ENCODE results near the gene FAM151A. TPM values are rescaled to one million over a fixed set of nuclear protein-coding genes. Genes with fewer than 3 reads are reported as not detected.

Gene FAM151A
- total RNA-seq, 4 donors from 2014 or later, result not detected

DNA sequence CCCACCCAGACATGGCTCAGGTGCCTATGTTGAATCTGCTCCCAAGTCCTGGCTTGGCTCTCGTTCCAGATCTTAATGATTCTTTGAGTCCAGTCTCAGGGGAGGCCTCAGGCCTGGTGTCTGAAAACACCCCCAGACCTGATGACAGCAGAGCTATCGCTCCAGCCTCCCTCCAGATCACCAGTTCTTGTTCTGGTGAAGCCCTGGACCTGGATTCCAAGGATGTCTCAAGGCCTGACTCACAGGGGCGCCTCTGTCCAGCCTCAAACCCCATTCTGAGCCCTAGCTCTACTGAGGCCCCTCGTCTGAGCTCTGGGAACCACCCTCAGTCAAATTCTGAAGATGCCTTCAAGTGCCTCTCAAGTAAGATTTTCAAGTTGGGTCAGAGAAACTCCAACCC is 29.7 kb upstream of the FAM151A start:
- Histone ChIP-seq H3K27me3 (no peaks in the 10 kb centered on the region), H3K4me3 (no peak overlapping the region), H3K36me3 (peaks cover 0 to 17% (median 3%) of the 10 kb centered on the region in 4 donors), H3K4me1 (no peaks in the 10 kb centered on the region), H3K27ac (replicated peaks in 1 of 4) (no peak overlapping the region), H3K9me3 (peaks cover 0 to 1% (median under 1%) of the 10 kb centered on the region in 4 donors)
- intact Hi-C loops (cut with DNase I), result no loop called here
- DNase-seq (ENCODE audit: extremely low spot score), result no peak
- 76% methylated on average over 3 of the region's 4 CpGs for WGBS
- TF ChIP-seq EP300 (IDR thresholded peaks at IDR 0.05) (no peak), POLR2AphosphoS5 (IDR thresholded peaks at IDR 0.05) (no peak), POLR2A (IDR thresholded peaks at IDR 0.05; ENCODE audit: low read depth) (no peak)
- TF ChIP-seq, protein P1, sequence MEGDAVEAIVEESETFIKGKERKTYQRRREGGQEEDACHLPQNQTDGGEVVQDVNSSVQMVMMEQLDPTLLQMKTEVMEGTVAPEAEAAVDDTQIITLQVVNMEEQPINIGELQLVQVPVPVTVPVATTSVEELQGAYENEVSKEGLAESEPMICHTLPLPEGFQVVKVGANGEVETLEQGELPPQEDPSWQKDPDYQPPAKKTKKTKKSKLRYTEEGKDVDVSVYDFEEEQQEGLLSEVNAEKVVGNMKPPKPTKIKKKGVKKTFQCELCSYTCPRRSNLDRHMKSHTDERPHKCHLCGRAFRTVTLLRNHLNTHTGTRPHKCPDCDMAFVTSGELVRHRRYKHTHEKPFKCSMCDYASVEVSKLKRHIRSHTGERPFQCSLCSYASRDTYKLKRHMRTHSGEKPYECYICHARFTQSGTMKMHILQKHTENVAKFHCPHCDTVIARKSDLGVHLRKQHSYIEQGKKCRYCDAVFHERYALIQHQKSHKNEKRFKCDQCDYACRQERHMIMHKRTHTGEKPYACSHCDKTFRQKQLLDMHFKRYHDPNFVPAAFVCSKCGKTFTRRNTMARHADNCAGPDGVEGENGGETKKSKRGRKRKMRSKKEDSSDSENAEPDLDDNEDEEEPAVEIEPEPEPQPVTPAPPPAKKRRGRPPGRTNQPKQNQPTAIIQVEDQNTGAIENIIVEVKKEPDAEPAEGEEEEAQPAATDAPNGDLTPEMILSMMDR (IDR thresholded peaks at IDR 0.05), result no peak

DNA sequence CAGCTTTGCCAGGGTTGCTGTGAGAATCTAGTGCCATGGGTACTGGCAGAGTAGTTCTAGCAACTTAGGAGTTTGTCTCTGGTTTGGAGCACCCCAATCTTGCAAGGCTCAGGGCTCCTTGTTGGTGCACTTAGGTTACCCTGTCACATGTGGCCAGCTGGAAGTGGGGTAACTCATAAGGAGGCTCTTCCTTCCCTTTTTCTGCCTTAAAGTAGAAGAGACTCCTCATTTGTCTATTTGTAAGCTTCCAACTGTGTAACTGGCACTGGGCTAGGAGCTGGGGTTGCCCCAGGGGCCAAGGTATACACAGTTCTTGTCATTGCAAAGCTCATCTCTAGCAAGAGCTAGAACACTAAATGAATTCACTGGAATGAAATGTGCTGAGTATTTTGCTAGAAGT is 28.8 kb upstream of the FAM151A start:
- DNase-seq (ENCODE audit: extremely low spot score), result no peak
- H3K4me1 ChIP-seq, result no peaks in the 10 kb centered on the region
- H3K27ac ChIP-seq (replicated peaks in 1 of 4), result no peak overlapping the region
- no peak overlapping the region for H3K4me3 ChIP-seq
- no peak for TF ChIP-seq POLR2AphosphoS5 (IDR thresholded peaks at IDR 0.05)
- TF ChIP-seq, protein P1 (IDR thresholded peaks at IDR 0.05), result no peak
- TF ChIP-seq EP300 (IDR thresholded peaks at IDR 0.05), result no peak
- no peak for TF ChIP-seq POLR2A (IDR thresholded peaks at IDR 0.05; ENCODE audit: low read depth)
- H3K36me3 ChIP-seq, result peaks cover 0 to 14% (median 0%) of the 10 kb centered on the region in 4 donors
- no peaks in the 10 kb centered on the region for H3K27me3 ChIP-seq
- H3K9me3 ChIP-seq, result no peaks in the 10 kb centered on the region
- intact Hi-C loops (cut with DNase I), result no loop called here

DNA sequence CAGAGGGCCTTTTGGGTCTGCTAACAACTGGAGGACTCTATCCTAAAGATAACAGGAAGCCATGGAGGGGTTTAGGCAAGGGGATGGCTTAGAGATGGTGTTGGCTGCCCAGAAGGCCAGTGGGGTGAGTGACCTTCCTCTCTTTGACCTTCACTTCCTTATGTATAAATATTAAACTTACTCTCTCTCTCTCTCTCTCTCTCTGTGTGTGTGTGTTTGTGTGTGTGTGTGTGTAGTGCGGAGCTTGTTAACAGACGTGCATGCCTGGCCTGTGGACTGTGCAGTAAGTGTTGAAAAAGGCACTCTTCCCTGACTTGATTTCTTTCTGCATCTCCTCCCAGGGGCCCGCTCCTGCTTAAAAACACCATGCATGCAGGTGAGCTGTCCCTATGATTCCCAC is 28.3 kb upstream of the FAM151A start:
- 88% methylated on average over 2 of the region's 3 CpGs for WGBS
- peaks cover 0 to 4% (median 3%) of the 10 kb centered on the region in 4 donors for H3K4me1 ChIP-seq
- intact Hi-C loops (cut with DNase I), result no loop called here
- H3K27me3 ChIP-seq, result no peaks in the 10 kb centered on the region
- H3K27ac ChIP-seq (replicated peaks in 1 of 4), result no peak overlapping the region
- H3K9me3 ChIP-seq, result no peaks in the 10 kb centered on the region
- TF ChIP-seq, protein P1 (IDR thresholded peaks at IDR 0.05), result no peak
- no peak for TF ChIP-seq POLR2A (IDR thresholded peaks at IDR 0.05; ENCODE audit: low read depth)
- no peak for TF ChIP-seq POLR2AphosphoS5 (IDR thresholded peaks at IDR 0.05)
- no peak for TF ChIP-seq EP300 (IDR thresholded peaks at IDR 0.05)
- peaks cover 0 to 13% (median 0%) of the 10 kb centered on the region in 4 donors for H3K36me3 ChIP-seq
- no peak overlapping the region for H3K4me3 ChIP-seq
- no peak for DNase-seq (ENCODE audit: extremely low spot score)

DNA sequence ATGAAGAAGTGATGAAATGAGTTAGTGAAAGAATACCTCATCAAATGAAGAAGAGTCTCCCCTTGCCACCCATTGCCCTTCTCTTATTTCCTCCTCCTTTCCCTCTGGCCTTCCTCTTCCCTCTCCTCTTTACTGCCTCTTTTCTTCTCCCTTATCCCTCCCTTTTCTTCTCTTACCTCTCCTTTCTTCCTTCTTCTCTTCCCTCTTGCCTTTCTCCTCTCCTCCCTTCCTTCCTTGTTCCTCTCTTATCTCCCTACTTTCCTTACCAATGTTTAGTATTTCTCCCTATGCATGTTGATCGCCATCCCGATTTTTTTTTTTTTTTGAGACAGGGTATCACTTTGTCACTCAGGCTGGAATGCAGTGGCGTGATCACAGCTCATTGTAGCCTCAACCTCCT is 27.1 kb upstream of the FAM151A start:
- Histone ChIP-seq H3K36me3 (peaks cover 0 to 13% (median 0%) of the 10 kb centered on the region in 4 donors), H3K4me3 (no peak overlapping the region), H3K4me1 (peaks cover 7 to 16% (median 15%) of the 10 kb centered on the region in 4 donors), H3K27me3 (no peaks in the 10 kb centered on the region), H3K27ac (replicated peaks in 1 of 4) (no peak overlapping the region), H3K9me3 (no peaks in the 10 kb centered on the region)
- intact Hi-C loops (cut with DNase I), result no loop called here
- TF ChIP-seq EP300 (IDR thresholded peaks at IDR 0.05), result no peak
- TF ChIP-seq, protein P1 (IDR thresholded peaks at IDR 0.05), result no peak
- no peak for TF ChIP-seq POLR2A (IDR thresholded peaks at IDR 0.05; ENCODE audit: low read depth)
- TF ChIP-seq POLR2AphosphoS5 (IDR thresholded peaks at IDR 0.05), result no peak
- DNase-seq (ENCODE audit: extremely low spot score), result no peak
- WGBS, result 87% methylated on average over 3 of the region's 3 CpGs

DNA sequence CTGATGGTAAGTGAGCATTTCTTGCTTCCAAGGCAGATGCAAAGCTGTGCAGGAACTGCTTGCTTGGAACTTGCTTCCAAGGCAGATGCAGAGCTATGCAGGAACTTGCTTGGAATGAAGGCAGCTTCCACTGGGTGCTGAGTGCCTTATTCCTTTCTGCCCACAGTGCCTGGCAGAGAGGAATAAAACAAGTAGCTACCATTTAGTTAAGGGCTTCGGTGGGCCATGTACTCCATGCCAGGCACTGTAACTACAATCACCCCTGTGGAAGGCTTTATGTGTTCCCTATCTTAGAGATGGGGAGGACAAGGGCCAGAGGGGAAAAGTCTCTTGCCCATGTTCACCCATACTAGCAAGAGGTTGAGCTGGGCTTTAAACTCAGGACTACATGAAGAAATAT is 26.6 kb upstream of the FAM151A start:
- DNase-seq (ENCODE audit: extremely low spot score), result no peak
- TF ChIP-seq POLR2AphosphoS5 (IDR thresholded peaks at IDR 0.05) (no peak), EP300 (IDR thresholded peaks at IDR 0.05) (no peak), POLR2A (IDR thresholded peaks at IDR 0.05; ENCODE audit: low read depth) (no peak)
- TF ChIP-seq, protein P1 (IDR thresholded peaks at IDR 0.05), result no peak
- H3K27me3 ChIP-seq, result no peaks in the 10 kb centered on the region
- H3K4me3 ChIP-seq, result no peak overlapping the region
- H3K4me1 ChIP-seq, result peaks cover 9 to 17% (median 16%) of the 10 kb centered on the region in 4 donors
- no peak overlapping the region for H3K27ac ChIP-seq (replicated peaks in 1 of 4)
- no peaks in the 10 kb centered on the region for H3K9me3 ChIP-seq
- intact Hi-C loops (cut with DNase I), result no loop called here
- peaks cover 0 to 13% (median 0%) of the 10 kb centered on the region in 4 donors for H3K36me3 ChIP-seq
- 100% methylated on average over 1 of the region's 1 CpG for WGBS
